Vagina (tissue), 2 donors: ENCODE data around the gene MRPL24.

ENCODE experiments used
- POLR2A ChIP-seq, 2 donors: fragments of 450-650 bp; IDR thresholded peaks; one replicate each; pipeline ENCODE4 v1.6.1; 2017; ENCODE audit warnings: antibody characterized with exemption in 2 of 2, mild to moderate bottlenecking in 2 of 2, moderate library complexity in 2 of 2
- POLR2AphosphoS5 ChIP-seq, 2 donors: sonication (generic); formaldehyde crosslinking; IDR thresholded peaks; one replicate each; pipeline ENCODE4 v1.9.0; 2017; ENCODE audit warnings: antibody characterized with exemption in 2 of 2, mild to moderate bottlenecking in 2 of 2, low read depth in 1 of 2; ENCODE audit not compliant: insufficient read depth in 1 of 2
- TF ChIP-seq, protein P1 (sequence below), 3 experiments: fragments of 450-650 bp in 2 of 3; fragments of 200-600 bp in 1 of 3; sonication (generic) in 1 of 3; IDR thresholded peaks; one replicate each; pipeline ENCODE4 v1.5.1; 2017 to 2019; ENCODE audit warnings: antibody characterized with exemption in 3 of 3, mild to moderate bottlenecking in 2 of 3, moderate library complexity in 2 of 3

DNA sequence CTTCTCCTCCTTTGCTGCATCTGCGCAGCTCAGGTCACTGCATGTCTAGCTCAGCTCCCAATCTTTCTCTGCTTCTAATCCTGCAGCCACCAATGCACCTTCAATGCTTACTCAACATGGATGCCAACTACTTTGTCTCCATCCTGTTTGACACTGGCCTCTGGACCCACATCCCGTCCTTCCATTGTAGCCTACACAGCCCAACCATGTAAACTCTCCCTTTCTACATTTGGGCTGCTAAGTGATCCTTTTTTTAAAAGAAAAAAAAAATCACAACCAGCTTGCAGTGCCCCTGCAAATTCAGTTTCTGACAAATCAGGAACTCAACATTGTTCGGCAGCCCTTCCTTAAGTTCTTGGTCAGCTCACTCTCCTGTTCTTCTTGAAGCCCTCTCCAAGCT is 26.1 kb downstream of the MRPL24 start:
- TF ChIP-seq, protein P1, sequence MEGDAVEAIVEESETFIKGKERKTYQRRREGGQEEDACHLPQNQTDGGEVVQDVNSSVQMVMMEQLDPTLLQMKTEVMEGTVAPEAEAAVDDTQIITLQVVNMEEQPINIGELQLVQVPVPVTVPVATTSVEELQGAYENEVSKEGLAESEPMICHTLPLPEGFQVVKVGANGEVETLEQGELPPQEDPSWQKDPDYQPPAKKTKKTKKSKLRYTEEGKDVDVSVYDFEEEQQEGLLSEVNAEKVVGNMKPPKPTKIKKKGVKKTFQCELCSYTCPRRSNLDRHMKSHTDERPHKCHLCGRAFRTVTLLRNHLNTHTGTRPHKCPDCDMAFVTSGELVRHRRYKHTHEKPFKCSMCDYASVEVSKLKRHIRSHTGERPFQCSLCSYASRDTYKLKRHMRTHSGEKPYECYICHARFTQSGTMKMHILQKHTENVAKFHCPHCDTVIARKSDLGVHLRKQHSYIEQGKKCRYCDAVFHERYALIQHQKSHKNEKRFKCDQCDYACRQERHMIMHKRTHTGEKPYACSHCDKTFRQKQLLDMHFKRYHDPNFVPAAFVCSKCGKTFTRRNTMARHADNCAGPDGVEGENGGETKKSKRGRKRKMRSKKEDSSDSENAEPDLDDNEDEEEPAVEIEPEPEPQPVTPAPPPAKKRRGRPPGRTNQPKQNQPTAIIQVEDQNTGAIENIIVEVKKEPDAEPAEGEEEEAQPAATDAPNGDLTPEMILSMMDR (IDR thresholded peaks at IDR 0.05), result no peak
- TF ChIP-seq POLR2A (IDR thresholded peaks at IDR 0.05) (no peak), POLR2AphosphoS5 (IDR thresholded peaks at IDR 0.05; ENCODE audit: insufficient read depth in 1 of 2, low read depth in 1 of 2) (no peak)
